Activated CD4-positive, alpha-beta T cell treated with anti-CD3 and anti-CD28 coated beads, Interleukin-2, amount 50 U/mL, for 1 hour (primary cell): ENCODE measurements around the gene TMBIM1.

Experiments used
- DNase-seq: peaks from one replicate; pipeline ENCODE4 v3.0.0-alpha.2; 2020

The TMBIM1 gene

DNA sequence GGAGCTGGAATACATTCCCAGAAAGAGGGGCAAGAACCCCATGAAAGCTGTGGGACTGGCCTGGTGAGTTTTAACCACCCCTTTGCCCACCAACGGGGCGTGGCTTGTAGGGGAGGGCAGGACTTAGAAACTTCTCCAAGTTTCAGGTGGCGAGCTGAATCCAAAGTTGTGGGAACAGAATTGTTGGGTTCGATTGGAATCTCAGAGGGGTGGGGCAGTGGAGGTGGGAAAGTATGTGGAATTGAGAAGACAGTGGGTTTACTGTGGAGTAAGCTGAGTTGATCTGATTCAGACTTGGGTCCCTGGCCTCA is 20.9 kb downstream of the TMBIM1 start:
- DNase-seq, result no peak

DNA sequence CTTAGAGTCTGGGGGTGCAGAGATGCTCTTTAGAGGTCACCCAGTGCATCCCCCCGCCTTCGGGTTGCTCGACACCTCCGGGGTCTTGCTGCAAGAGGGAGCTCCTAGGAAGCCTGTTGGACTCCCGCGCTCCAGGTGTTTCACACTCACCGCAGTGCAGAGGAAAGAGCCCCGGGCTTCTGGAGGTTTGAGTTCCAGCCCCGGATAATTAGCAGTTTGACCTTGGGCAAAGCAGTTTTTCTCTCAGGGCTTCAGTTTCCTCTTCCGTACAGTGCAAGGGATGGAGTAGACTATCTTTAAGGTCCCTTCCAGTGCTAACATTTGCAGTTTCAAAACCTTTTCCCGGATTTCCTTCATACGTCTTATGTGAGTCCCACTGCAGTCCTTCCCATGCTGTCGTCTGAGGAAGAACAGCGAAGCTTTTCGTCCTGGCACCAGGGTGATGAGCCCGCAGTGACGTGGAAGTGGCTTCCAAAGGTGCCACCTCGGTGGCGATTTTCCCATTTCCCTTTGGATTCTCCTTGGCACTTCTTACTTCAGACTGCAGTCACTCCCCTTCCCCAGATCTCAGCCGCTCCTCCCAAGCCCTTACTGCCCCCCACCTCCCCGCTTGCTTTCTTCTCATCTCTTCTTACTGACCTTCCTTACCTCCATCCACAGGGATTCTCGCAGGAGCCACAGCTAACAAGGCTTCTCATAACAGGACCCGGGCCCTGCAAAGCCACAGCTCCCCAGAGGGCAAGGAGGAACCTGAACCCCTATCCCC is 21.4 kb downstream of the TMBIM1 start:
- DNase-seq, result no peak

DNA sequence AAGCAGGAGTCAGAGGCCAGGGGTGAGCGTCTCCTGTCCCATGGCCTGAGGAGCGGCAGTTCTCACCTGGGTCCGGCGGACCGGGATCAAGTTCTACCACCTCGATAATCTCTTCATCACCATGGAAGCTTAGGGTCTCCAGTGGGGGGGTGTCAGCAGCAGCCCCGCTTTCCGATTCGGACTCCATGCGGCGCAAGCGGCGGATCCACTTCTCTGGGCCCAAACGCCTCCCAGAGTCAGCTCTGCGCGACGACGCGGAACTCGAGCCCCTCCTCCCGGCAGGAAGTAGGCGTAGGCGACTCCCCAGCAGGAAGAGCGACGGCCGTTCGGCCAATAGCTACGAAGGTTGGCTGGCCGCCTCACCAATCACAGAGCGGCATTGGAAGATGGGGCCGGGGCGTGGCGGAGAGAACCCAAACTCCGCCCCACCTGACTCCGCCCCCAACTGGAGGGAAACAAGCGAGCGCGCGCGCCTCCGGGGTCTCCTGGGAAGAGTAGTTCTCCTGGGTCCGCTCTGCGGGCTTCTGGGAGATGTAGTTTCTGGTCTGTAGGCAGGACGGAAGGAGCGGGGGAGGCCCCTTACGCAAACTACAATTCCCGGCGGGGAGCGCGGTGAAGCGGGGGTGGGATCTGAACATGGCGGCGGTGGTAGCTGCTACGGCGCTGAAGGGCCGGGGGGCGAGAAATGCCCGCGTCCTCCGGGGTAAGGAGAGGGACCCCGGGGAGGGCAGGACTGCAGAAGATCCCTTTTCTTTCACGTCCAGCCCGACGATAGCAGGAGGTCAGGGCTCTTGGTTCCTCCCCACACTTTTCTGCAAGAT is 22.2 kb downstream of the TMBIM1 start, which contains the start of the genes AAMP and PNKD:
TSS of gene AAMP (minus strand) at position 238 of the 821 bp plus-strand sequence. CDS start at position 187, 51 bp downstream.
TSS of gene PNKD (plus strand) at position 620 of the 821 bp plus-strand sequence. CDS start at position 637, 17 bp downstream.
- DNase-seq, result peak; percentile 100

DNA sequence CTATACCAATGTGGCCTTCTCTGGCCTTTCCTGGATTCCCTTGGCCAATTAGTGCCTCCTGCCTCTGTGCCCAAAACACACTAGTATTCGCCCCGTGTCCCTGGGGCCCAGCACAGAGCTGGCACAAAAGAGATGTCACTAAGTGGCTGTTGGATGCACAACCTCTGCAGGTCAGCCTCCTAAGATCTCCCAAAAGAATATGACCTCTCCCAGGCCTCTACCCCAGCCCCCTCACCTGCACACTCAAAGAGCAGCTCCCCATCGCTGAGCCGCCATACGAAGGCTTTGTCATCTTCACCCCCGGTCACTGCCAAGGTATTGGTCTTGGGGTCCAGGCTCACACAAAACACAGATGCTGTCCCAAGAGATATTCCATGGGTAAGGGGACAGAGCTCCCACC is 25.0 kb downstream of the TMBIM1 start:
- no peak for DNase-seq

DNA sequence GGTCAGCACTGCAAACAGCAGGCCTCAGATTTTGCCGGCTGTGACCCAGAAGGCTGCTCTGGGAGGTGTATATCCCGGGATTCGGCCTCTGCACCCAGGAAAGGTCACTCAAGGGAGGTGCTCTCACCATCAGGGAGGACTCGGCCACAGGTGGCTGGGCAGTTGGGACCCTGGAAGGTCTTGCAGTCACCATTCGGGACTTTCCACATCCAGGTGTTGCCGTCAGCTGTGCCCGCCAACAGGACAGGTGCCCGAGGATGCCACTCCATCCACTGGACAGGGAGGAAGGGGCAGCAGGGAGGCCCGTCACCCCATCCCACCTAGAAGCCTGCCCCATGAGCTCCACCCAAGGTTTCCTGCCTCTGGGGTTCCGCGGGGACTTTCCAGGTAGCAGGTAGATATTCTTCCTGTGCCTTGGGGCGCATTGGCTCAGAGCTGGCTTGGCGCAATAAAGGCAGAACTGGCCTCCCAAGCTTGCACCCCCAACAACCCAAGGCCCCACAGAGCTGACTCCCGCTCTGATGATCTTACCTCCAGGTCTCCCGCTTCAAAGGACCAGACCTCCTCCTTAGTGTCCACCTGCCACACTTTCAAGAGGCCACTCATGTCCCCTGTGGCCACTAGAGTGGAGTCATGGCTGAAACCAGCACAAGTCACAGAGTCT is 25.9 kb downstream of the TMBIM1 start:
- DNase-seq, result no peak

DNA sequence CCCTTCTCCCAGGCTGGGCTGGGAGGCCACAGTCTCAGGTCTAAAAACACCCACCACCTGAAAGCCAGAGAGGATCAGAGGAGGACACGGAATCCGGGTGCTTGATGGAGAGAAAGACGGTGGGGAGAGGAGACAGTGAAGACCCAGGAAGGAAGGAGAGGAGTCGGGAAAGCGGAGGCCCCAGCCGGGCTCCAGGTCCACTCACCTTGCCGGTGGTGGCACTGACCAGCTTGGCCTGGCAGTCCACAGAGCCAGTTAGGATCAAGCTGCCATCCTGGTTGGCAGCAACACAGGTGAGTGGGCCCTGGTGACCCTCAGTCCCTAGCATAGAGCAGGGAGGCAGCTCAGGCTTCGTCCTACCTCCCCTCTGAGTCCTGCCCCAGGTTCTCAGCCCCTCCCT is 26.7 kb downstream of the TMBIM1 start:
- no peak for DNase-seq

DNA sequence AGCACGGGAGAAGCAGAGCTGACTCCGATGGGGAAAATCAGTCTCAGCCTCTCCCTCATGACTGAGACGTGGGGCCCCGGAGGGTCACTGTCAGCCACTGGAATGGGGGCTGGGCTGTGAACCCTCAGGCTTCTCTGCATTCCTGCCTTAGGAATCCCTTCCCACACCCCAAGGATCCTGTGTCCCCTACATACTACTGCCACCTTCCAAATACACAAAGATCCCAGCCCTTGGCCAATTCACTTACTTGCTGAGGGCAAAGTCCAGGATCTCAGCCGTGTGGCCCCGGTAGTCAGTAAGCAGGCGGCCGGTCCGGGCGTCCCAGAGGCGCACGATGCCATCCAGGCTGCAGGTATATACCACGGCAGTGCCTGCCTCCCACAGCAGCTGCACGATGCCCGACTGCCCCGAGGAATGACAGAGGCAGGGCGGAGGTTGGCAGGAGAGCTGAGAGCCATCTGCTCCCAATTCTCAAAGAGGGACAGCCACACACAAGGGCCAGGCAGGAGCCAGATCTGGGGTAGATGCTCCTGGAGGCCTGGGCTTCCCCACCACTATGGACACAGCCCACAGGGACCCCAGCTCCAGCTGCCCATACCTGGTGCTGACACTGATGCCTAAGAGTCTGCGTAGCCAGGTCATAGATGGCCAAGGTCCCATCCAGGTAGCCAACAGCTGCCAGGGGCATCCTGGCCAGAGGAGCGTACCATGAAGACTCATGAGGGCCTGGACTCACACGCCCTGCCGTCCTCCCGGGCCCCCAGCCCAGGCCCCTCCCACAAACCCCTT is 27.3 kb downstream of the TMBIM1 start:
- DNase-seq, result no peak

DNA sequence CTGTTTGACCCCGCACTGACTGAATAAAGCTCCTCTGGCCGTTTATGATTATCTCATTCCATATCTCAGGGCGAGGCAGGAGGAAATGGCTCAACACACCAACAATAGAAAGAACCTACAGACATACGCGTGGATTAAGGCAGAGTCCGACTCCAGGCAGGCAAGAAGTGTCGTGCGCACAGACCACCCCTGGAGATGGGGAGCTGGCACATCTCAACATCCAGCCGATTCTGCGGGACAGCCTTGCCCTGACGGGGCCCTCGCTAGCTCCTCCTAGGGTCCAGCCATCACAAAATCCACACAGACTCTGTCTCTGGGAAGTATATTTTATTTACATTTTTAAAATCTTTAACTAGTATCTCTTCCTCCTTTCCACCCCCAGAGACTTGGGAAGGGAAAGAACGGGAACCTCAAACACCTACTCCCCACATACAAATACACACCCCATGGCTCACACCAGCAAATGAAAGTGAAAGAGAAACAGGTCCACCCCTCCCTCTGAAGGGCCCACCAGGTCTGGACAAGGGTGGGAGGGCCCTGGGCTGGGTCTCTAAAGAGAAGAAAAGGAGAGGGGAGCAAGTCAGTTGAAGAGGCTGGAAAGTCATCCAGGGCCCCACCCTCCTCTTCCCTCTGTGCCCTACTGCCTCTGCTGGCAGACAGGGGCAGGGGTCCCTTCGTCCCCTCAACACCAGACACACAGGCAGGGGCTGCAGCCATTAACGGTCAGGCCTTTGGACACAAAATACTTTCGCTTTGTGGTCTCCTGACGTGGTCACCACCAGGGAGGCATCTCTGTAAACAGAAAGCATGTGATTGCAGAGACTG is 28.3 kb downstream of the TMBIM1 start:
- DNase-seq, result no peak

DNA sequence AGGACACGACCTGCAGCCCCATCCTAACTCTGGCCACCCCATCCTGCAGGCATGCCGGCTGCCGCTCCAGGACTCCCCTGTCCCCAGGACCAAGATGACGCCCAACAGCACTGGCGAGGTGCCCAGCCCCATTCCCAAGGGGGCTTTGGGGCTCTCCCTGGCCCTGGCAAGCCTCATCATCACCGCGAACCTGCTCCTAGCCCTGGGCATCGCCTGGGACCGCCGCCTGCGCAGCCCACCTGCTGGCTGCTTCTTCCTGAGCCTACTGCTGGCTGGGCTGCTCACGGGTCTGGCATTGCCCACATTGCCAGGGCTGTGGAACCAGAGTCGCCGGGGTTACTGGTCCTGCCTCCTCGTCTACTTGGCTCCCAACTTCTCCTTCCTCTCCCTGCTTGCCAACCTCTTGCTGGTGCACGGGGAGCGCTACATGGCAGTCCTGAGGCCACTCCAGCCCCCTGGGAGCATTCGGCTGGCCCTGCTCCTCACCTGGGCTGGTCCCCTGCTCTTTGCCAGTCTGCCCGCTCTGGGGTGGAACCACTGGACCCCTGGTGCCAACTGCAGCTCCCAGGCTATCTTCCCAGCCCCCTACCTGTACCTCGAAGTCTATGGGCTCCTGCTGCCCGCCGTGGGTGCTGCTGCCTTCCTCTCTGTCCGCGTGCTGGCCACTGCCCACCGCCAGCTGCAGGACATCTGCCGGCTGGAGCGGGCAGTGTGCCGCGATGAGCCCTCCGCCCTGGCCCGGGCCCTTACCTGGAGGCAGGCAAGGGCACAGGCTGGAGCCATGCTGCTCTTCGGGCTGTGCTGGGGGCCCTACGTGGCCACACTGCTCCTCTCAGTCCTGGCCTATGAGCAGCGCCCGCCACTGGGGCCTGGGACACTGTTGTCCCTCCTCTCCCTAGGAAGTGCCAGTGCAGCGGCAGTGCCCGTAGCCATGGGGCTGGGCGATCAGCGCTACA is 29.4 kb downstream of the TMBIM1 start:
- no peak for DNase-seq

DNA sequence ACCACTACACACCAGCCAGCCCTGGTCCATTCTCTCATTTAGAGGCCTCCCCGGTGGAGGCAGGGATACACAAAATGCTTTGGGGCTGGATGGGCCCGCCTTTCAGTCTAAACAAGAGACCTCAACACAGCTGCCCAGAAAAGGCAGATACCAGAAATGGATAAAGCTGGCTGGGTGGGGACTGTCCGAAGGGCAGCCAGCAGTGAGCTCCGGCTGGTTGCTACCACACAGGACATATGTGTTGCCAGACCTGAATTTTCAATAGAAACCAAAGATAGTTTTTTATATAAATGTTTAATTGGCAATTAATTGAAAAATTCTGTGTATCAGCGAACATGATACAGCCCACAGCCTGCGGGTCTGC is 30.1 kb downstream of the TMBIM1 start:
- DNase-seq, result no peak

DNA sequence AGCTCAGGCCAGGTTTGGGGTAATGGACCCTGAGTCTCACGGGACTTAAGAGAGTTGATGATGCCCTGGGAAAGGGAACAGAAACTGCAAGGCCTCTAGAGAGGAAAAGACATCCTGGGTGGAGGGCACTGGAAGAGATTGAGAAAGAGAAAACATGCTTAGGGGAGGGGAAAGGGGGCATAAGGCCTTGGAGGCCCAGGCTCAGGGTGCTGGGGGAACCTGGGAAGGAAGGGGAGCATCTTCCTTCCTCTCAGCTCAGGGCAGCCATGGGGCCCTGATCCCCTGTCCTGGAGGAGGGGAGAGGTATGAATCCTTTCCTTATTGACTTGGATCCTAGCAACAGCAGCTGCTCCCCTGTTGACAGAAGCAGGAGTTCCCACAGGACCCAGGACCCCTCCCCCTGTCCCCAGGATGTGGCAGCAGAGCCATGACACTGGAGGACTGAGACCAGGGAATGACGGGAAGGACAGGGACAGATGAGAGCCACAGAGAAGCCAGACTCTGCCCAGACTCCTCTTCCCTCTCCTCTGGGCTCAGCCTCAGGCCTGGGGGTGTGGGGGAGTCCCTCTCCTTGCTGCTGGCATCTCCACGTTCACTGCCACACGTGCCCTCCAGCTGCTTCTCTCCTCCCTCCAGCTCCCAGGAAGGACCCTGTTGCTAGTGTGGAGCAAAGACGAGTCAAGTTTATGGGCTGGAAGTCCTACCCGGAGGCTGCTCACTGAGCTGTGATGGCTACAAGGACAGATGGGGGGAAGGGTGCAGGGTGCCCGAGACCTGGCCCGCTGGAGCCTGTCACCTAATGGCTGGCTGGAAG is 30.7 kb downstream of the TMBIM1 start:
- DNase-seq, result no peak

DNA sequence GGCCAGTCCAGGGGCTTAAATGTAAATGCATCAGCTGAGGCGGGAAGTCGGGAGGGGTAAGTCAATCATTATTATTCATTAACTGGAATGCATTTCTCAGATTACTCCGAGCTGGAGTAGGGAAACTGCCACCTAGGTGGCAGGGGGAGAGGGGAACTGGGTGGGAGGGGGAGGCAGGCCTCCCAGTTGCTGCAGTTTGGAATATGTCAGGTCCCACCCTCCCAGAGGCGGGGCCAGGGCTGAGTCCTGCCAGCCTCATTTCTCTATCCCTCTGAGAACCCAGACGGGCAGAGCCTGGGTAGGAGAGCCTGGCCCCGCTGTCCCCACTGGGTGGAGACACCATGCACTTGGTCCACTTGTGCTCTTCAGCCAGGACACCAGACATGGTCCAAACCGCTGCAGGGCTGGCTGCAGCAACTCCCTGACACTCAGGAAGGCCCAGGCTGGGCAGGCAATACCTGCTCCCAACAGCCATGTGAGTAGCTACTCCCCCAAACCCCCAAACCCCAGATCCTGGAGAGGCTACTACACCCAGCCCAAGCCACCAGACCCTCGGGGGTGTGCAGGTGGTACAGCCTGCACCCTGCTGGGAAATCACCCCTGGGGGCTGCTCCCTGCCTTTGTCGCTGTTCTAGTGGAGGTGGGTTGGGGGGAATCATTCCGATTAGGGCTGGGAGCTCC is 31.4 kb downstream of the TMBIM1 start, which contains the start of gene GPBAR1:
TSS of gene GPBAR1 (plus strand) at position 274 of the 681 bp plus-strand sequence. CDS start 1,710 bp downstream, outside the sequence.
- no peak for DNase-seq

DNA sequence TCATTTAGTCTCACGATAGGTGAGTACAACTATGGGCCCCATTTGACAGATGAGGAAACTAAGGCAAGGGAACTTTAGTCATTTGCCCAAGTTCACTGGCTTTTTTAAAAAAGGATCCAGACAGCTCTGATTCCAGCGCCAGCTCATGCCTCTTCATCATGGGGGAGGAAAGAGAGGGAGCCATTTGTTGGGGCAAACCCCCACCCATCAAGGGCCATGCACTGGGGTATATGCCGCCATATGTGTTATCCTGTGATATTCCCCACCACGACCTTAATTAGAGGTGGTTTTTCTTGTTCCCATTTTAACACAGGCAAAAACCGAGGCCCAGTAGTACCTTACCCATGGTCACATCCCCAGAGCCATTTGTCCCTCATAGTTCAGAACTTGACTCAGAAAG is 32.1 kb downstream of the TMBIM1 start:
- no peak for DNase-seq

DNA sequence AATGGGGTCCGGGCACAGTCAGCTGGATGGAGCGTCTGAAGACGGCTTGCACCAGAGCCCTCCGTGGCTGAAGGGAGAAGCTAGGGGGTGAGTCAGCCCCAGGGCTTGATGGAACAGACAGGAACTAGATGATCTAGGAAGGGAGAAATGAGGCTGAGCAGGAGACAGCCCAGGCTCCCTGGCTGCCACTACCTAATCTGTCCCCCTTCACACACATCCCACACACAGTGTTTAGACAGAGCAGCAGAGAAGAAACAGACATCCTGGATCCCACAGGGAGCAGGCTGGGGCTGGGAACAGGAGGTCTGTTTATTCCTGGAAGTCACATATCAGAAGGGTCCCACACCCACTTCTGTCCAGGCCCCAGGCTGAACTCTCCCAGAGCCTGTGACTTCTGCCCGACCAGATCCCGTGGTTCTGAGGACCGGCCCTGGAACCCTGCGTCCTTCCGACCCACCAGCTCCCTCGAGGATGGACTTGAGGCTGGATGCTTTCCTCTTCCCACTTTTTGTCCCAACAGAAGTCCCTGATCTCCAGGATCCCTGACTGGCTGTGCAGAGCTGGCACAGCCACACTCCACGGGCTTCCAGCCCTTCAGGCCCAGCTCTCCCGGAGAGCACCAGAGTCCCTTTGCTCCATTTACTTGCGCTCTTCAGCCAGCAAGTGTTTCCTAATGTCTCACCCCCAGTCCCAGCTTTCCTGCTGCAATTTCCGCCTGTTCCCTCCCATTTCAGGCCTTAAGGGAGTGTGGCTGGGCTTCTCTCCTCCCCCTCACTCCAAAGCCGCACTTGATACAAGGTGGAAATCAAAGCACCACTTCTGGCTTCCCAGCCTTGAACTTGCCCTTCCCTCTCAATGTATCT is 33.0 kb downstream of the TMBIM1 start:
- no peak for DNase-seq

DNA sequence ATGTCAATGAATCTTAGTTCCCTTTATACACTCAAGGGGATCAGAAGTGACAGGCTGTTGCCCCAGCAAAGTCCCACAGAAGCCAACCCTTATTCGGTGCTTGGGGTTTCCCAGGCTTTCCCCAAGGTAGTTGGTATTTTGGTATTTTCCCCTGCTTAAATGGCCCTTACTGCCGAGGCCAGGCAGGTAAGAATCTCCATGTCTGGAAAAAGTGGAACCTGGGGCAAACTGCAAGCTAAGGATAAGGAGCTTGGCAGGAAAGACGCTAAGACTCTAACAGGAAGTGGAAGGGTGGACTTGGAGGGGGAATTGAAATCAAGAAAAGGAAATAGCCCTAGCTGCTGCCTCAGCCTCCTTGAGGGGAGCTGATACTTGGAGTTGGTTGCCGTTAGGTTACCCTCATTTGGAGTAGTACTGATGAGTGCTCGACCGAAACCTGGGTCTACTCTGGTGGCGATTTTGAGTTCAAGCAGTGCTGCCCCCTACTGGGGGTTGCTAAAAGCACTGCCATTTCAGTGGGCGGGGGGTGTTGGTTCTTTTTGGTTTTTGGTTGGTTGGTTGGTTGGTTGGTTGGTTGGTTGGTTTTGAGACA is 34.8 kb downstream of the TMBIM1 start:
- peak; percentile 71 for DNase-seq

DNA sequence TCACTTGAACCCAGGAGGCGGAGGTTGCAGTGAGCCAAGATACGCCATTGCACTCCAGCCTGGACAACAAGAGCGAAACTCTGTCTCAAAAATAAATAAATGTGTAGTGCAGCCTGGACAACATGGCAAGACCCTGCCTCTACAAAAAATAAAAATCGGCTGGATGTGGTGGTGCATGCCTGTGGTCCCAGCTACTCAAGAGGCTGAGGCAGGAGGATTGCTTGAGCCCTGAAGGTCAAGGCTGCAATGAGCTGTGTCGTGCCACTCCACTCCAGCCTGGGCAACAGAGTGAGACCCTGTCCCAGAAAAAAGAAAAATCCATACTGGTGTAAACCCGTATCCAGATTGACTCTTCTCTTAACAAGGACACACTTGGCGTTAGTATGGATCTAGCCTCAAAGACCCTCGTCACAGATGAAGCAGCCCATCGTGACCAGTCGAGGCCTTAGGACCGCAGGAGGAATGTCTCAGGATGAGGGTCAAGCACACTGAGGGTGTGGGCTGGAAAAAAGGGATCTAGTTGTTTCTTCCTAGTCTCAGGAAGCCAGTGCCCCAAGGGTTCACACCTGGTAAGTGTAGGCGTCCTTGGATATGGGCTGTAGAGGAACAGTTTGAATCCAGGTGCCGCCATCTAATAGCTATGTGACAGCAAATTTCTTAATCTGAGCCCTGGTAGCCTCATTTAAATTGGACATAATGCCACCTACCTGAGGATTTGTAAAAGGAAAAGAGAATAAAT is 35.5 kb downstream of the TMBIM1 start:
- no peak for DNase-seq

DNA sequence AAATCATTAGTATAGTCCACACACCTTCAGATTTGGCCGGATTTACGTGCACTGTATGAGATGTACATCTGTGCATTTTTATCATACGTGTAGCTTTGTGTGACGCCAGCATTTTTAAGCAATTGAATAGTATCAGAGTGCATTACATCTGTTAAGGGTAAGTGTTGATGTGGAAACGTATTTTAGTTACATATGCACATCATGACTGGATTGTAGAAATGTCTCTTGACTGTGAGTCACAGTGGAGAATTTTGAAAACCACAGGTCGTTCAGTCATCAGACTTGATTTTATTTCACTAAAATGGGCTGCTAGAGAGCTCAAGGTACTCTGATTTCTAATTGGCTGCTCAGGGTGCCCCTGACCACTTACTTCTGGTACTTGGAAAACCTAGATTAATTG is 36.9 kb downstream of the TMBIM1 start:
- no peak for DNase-seq
